Endodermal cell (in vitro differentiated cells): Measurements from ENCODE around the gene KLHDC9. TPM values are rescaled to one million over a fixed set of nuclear protein-coding genes. Genes with fewer than 3 reads are reported as not detected.
A peak's percentile ranks its signal among the peaks of the same experiment; 100 is the strongest.
"Not testable (repeated sequence)": the region's sequence is repeated elsewhere in the genome, so short reads cannot be mapped to it uniquely, and the experiment has no call there.

Experiments used
- DNase-seq: peaks from one replicate; pipeline ENCODE4 v3.0.0-alpha.2; 2017
- H3K27ac ChIP-seq: 2 replicates; pipeline ENCODE4 v1.5.1; 2013; ENCODE audit warnings: mild to moderate bottlenecking, low read depth, low read length, moderate library complexity
- H3K27me3 ChIP-seq: 2 replicates; pipeline ENCODE4 v1.6.1; 2013; ENCODE audit warnings: mild to moderate bottlenecking, low read length, moderate library complexity; ENCODE audit not compliant: insufficient read depth, control insufficient read depth, poor library complexity, severe bottlenecking
- H3K36me3 ChIP-seq: 2 replicates; pipeline ENCODE4 v1.7.0; 2013; ENCODE audit warnings: mild to moderate bottlenecking, low read length, moderate library complexity; ENCODE audit not compliant: control insufficient read depth, insufficient read depth
- H3K4me1 ChIP-seq: one replicate; pipeline ENCODE4 v1.7.0; 2013; ENCODE audit warnings: low read length; ENCODE audit not compliant: control insufficient read depth, insufficient read depth
- H3K4me3 ChIP-seq: 2 replicates; pipeline ENCODE4 v1.5.1; 2013; ENCODE audit warnings: mild to moderate bottlenecking, low read length, moderate library complexity
- H3K9ac ChIP-seq: 2 replicates; pipeline ENCODE4 v1.6.1; 2013; ENCODE audit warnings: mild to moderate bottlenecking, low read length, moderate library complexity; ENCODE audit not compliant: poor library complexity, severe bottlenecking; ENCODE audit errors: extremely low read depth
- H3K9me3 ChIP-seq: 2 replicates; pipeline ENCODE4 v1.6.1; 2013; ENCODE audit warnings: mild to moderate bottlenecking, low read length, moderate library complexity; ENCODE audit not compliant: control insufficient read depth
- H3K27ac Mint-ChIP-seq: 2 replicates; pipeline ENCODE4 v1.8.0; 2020; ENCODE audit warnings: mixed read lengths
- H3K27me3 Mint-ChIP-seq: 2 replicates; pipeline ENCODE4 v1.8.0; 2021; ENCODE audit warnings: mild to moderate bottlenecking, mixed read lengths; ENCODE audit not compliant: insufficient read depth
- H3K36me3 Mint-ChIP-seq: 2 replicates; pipeline ENCODE4 v1.8.0; 2020; ENCODE audit warnings: low read depth, mixed read lengths
- H3K4me1 Mint-ChIP-seq: 2 replicates; pipeline ENCODE4 v1.8.0; 2020; ENCODE audit warnings: mixed read lengths
- H3K4me3 Mint-ChIP-seq: 2 replicates; pipeline ENCODE4 v1.8.0; 2020; ENCODE audit warnings: mild to moderate bottlenecking, moderate library complexity, mixed read lengths
- H3K9me3 Mint-ChIP-seq: 2 replicates; pipeline ENCODE4 v1.8.0; 2020; ENCODE audit warnings: mild to moderate bottlenecking, mixed read lengths
- WGBS, 2 experiments: methylation state at CpG; one replicate each; pipeline versions ENCODE4 v1.1.5 to v1.1.7; 2013; ENCODE audit warnings: missing lambda C conversion rate in 2 of 2, mixed read lengths in 1 of 2; ENCODE audit not compliant: insufficient coverage in 1 of 2, insufficient read length in 1 of 2; 5-methylcytosine and 5-hydroxymethylcytosine counted together
- total RNA-seq, 2 donors: library from RNA; stranded (reverse); fragmentation: NEBNext Ultra II Directional in 1 of 2; extraction: Animal tissue kit (Norgen Biotek cat#: 25700) in 1 of 2; gene quantifications; 2 replicates in 1 of 2; 3 replicates in 1 of 2; pipeline ENCODE4 v1.2.1, GENCODE V29; 2021
- TF ChIP-seq, protein P1 (sequence below): fragments of 200-600 bp; sonication (generic); conservative IDR thresholded peaks from 2 replicates; pipeline ENCODE4 v1.5.0; 2021; ENCODE audit warnings: antibody characterized with exemption, mild to moderate bottlenecking

KLHDC9 gene
- total RNA-seq, 2 donors from 2014 or later: 14.6 to 25.4 TPM

DNA sequence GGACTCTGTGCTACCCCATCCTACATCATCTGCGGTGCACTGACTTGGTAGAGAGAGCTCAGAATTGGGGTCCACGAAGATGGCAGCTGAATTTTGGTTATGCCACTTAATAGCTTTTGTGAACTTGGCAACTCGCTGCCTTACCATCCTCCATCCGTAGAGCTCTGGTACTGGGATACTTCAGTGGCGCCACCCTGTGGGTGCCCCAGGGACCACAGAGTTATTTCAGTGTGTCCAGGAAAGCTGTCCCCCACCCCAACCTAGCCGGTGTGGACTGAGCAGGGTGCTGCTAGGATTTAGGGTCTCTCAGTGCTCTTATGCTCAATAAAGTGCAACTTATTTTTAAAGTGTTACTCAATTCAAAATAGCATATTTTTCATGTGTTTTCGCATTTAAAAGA, 43.4 kb upstream of the KLHDC9 start:
- Mint-ChIP-seq H3K4me3 (no peak overlapping the region), H3K36me3 (no peaks in the 10 kb centered on the region), H3K4me1 (peaks cover 4% of the 10 kb centered on the region), H3K9me3 (no peaks in the 10 kb centered on the region), H3K27ac (no peak overlapping the region), H3K27me3 (no peaks in the 10 kb centered on the region)
- no peaks in the 10 kb centered on the region for H3K9me3 ChIP-seq
- H3K27ac ChIP-seq: no peak overlapping the region
- H3K4me1 ChIP-seq: no peaks in the 10 kb centered on the region
- WGBS, 2 experiments: 90 to 91% methylated on average over 5 to 7 of the region's 7 CpGs
- TF ChIP-seq, protein P1, sequence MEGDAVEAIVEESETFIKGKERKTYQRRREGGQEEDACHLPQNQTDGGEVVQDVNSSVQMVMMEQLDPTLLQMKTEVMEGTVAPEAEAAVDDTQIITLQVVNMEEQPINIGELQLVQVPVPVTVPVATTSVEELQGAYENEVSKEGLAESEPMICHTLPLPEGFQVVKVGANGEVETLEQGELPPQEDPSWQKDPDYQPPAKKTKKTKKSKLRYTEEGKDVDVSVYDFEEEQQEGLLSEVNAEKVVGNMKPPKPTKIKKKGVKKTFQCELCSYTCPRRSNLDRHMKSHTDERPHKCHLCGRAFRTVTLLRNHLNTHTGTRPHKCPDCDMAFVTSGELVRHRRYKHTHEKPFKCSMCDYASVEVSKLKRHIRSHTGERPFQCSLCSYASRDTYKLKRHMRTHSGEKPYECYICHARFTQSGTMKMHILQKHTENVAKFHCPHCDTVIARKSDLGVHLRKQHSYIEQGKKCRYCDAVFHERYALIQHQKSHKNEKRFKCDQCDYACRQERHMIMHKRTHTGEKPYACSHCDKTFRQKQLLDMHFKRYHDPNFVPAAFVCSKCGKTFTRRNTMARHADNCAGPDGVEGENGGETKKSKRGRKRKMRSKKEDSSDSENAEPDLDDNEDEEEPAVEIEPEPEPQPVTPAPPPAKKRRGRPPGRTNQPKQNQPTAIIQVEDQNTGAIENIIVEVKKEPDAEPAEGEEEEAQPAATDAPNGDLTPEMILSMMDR: peak; percentile 53
- H3K27me3 ChIP-seq: no peaks in the 10 kb centered on the region
- no peaks in the 10 kb centered on the region for H3K36me3 ChIP-seq
- no peak overlapping the region for H3K9ac ChIP-seq
- no peak for DNase-seq
- no peak overlapping the region for H3K4me3 ChIP-seq

DNA sequence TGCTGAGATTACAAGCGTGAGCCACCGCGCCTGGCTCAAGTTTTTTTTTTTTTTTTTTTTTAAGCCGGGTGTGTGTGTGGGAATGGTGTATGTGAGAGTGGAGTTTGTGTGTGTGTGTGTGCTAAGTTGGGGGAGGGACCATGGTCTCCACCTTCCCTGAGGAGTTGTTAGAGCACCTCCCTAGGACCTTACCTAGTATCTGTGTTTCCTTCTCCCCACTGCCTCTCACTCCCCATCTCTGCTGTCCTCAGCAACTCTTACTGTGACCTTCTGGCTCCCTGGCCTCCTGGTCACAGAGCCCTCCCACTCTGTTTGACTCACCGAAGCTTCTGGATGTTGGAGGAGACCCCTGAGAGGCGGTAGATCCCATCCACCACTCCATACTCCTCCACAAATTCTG, 38.9 kb upstream of the KLHDC9 start:
- peaks cover 8% of the 10 kb centered on the region for H3K4me1 Mint-ChIP-seq
- no peak overlapping the region for H3K27ac ChIP-seq
- no peaks in the 10 kb centered on the region for H3K36me3 Mint-ChIP-seq
- no peaks in the 10 kb centered on the region for H3K36me3 ChIP-seq
- TF ChIP-seq, protein P1: no peak
- no peaks in the 10 kb centered on the region for H3K9me3 Mint-ChIP-seq
- 92% methylated on average over 6 of the region's 6 CpGs; no CpG with 5 or more reads in 1 of the 2 experiments for WGBS, 2 experiments
- H3K9ac ChIP-seq: no peak overlapping the region
- no peak overlapping the region for H3K4me3 Mint-ChIP-seq
- no peak for DNase-seq
- H3K4me3 ChIP-seq: no peak overlapping the region
- H3K9me3 ChIP-seq: no peaks in the 10 kb centered on the region
- H3K27me3 ChIP-seq: no peaks in the 10 kb centered on the region
- no peaks in the 10 kb centered on the region for H3K4me1 ChIP-seq
- no peaks in the 10 kb centered on the region for H3K27me3 Mint-ChIP-seq
- H3K27ac Mint-ChIP-seq: peak overlapping the region; percentile 4

DNA sequence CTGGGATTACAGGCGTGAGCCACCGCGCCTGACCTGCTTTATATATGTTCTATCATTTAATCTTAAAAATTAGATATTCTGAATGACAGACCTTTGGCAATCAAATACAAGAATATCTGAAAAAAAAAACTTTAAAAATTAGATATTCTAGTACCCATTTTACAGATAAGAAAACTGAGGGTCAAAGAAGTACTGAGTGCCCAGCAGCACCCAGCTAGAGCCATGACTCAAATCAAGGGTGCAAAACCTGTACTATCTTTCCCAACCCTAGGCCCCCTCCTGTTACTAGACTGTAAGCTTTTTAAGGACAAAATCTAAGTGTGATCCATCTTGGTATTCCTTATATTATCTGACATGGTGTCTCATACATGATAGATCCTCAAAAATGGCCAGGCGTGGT, 36.7 kb upstream of the KLHDC9 start:
- H3K9me3 Mint-ChIP-seq: no peaks in the 10 kb centered on the region
- Histone ChIP-seq H3K4me3 (no peak overlapping the region), H3K27me3 (no peaks in the 10 kb centered on the region), H3K9ac (no peak overlapping the region), H3K4me1 (no peaks in the 10 kb centered on the region), H3K27ac (no peak overlapping the region), H3K9me3 (no peaks in the 10 kb centered on the region), H3K36me3 (no peaks in the 10 kb centered on the region)
- H3K4me1 Mint-ChIP-seq: peaks cover 8% of the 10 kb centered on the region
- TF ChIP-seq, protein P1: no peak
- H3K27ac Mint-ChIP-seq: no peak overlapping the region
- no peaks in the 10 kb centered on the region for H3K27me3 Mint-ChIP-seq
- 99 to 100% methylated on average over 1 to 2 of the region's 4 CpGs for WGBS, 2 experiments
- no peaks in the 10 kb centered on the region for H3K36me3 Mint-ChIP-seq
- no peak for DNase-seq
- H3K4me3 Mint-ChIP-seq: no peak overlapping the region

DNA sequence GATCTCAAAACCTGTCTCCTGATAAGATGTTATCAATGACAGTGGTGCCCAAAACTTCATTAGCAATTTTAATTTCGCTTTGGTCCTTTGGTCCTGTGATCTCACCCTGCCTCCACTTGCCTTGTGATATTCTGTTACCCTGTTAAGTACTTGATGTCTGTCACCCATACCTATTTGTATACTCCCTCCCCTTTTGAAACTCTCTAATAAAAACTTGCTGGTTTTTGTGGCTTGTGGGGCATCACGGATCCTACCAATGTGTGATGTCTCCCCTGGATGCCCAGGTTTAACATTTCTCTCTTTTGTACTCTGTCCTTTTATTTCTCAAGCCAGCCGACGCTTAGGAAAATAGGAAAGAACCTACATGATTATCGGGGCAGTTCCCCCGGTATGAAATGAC, 34.2 kb upstream of the KLHDC9 start:
- WGBS, 2 experiments: 63 to 68% methylated on average over 4 to 6 of the region's 6 CpGs
- not testable (repeated sequence) for H3K4me3 Mint-ChIP-seq

DNA sequence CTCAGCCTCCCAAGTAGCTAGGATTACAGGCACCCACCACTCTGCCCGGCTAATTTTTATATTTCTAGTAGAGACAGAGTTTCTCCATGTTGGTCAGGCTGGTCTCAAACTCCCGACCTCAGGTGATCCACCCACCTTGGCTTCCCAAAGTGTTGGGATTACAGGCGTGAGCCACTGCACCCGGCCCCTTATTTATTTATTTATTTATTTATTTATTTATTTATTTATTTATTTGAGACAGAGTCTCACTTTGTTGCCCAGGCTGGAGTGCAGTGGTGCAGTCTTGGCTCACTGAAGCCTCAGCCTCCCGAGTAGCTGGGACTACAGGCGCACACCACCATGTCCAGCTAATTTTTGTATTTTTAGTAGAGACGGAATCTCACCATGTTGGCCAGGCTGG, 32.5 kb upstream of the KLHDC9 start:
- not testable (repeated sequence) for H3K4me3 ChIP-seq, DNase-seq, H3K9ac ChIP-seq, H3K27me3 Mint-ChIP-seq, H3K36me3 Mint-ChIP-seq, H3K9me3 ChIP-seq, H3K27ac ChIP-seq, H3K27me3 ChIP-seq, H3K9me3 Mint-ChIP-seq, H3K4me3 Mint-ChIP-seq, H3K4me1 ChIP-seq, H3K4me1 Mint-ChIP-seq, H3K36me3 ChIP-seq, H3K27ac Mint-ChIP-seq
- 90 to 97% methylated on average over 3 to 5 of the region's 7 CpGs for WGBS, 2 experiments

More for the DNA sequence above, 34.2 kb upstream of the KLHDC9 start:
- not testable (repeated sequence) for H3K4me1 Mint-ChIP-seq, H3K4me3 ChIP-seq, H3K4me1 ChIP-seq, H3K9me3 Mint-ChIP-seq, H3K27me3 ChIP-seq, H3K36me3 Mint-ChIP-seq, H3K9ac ChIP-seq, H3K27ac Mint-ChIP-seq, H3K27ac ChIP-seq, H3K36me3 ChIP-seq, H3K9me3 ChIP-seq, DNase-seq, H3K27me3 Mint-ChIP-seq
